Osteocyte (in vitro differentiated cells): ENCODE results near the gene DACH1. TPM values are rescaled to one million over a fixed set of nuclear protein-coding genes. Genes with fewer than 3 reads are reported as not detected.

ENCODE experiments used
- DNase-seq: peaks from one replicate; pipeline ENCODE4 v3.0.0; 2021; ENCODE audit warnings: mixed read lengths; ENCODE audit not compliant: unreplicated experiment; ENCODE audit errors: extremely low spot score
- H3K27ac Mint-ChIP-seq: one replicate; pipeline ENCODE4 v1.8.0; 2021; ENCODE audit warnings: mild to moderate bottlenecking, mixed read lengths; ENCODE audit not compliant: unreplicated experiment
- H3K27me3 Mint-ChIP-seq: one replicate; pipeline ENCODE4 v1.8.0; 2021; ENCODE audit warnings: mixed read lengths; ENCODE audit not compliant: unreplicated experiment
- H3K36me3 Mint-ChIP-seq: one replicate; pipeline ENCODE4 v1.8.0; 2021; ENCODE audit warnings: mixed read lengths; ENCODE audit not compliant: unreplicated experiment
- H3K4me1 Mint-ChIP-seq: one replicate; pipeline ENCODE4 v1.8.0; 2021; ENCODE audit warnings: mixed read lengths; ENCODE audit not compliant: unreplicated experiment
- H3K4me3 Mint-ChIP-seq: one replicate; pipeline ENCODE4 v1.8.0; 2021; ENCODE audit warnings: mild to moderate bottlenecking, moderate library complexity, mixed read lengths; ENCODE audit not compliant: unreplicated experiment
- H3K9me3 Mint-ChIP-seq: one replicate; pipeline ENCODE4 v1.8.0; 2021; ENCODE audit warnings: mixed read lengths; ENCODE audit not compliant: unreplicated experiment
- total RNA-seq: library from RNA; stranded (reverse); gene quantifications from 2 replicates; pipeline ENCODE4 v1.2.1, GENCODE V29; 2021
- TF ChIP-seq, protein P1 (sequence below): fragments of 200-600 bp; sonication (generic); IDR thresholded peaks from 2 replicates; pipeline ENCODE4 v1.5.0; 2021; ENCODE audit warnings: antibody characterized with exemption, mild to moderate bottlenecking, moderate library complexity

DACH1 gene
- total RNA-seq, 1 donor from 2014 or later: 0.54 TPM

DNA sequence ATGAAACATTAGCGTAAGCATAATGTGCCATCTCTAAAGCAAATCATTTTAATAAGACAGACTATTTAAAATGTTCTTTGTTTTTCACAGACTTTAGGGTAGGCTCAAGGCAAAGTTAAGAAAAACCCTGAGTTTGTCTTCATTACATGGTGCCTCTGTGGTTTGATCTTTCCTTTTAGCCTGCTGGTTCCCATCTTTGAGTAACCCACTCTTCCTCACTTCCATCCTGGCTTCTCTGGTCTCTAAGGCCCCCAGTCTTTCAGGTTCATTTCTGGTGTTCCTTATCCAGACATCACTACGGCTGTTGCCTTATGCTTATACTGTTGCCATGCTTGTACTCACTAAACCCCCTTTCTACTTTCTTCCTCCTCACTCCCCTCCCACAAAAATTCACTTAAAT, 38.4 kb downstream of the DACH1 start:
- Mint-ChIP-seq H3K36me3 (no peaks in the 10 kb centered on the region), H3K4me3 (no peak overlapping the region), H3K4me1 (no peaks in the 10 kb centered on the region), H3K9me3 (peaks cover 3% of the 10 kb centered on the region), H3K27ac (no peak overlapping the region), H3K27me3 (peaks cover 17% of the 10 kb centered on the region)
- DNase-seq: no peak
- TF ChIP-seq, protein P1, sequence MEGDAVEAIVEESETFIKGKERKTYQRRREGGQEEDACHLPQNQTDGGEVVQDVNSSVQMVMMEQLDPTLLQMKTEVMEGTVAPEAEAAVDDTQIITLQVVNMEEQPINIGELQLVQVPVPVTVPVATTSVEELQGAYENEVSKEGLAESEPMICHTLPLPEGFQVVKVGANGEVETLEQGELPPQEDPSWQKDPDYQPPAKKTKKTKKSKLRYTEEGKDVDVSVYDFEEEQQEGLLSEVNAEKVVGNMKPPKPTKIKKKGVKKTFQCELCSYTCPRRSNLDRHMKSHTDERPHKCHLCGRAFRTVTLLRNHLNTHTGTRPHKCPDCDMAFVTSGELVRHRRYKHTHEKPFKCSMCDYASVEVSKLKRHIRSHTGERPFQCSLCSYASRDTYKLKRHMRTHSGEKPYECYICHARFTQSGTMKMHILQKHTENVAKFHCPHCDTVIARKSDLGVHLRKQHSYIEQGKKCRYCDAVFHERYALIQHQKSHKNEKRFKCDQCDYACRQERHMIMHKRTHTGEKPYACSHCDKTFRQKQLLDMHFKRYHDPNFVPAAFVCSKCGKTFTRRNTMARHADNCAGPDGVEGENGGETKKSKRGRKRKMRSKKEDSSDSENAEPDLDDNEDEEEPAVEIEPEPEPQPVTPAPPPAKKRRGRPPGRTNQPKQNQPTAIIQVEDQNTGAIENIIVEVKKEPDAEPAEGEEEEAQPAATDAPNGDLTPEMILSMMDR: no peak

DNA sequence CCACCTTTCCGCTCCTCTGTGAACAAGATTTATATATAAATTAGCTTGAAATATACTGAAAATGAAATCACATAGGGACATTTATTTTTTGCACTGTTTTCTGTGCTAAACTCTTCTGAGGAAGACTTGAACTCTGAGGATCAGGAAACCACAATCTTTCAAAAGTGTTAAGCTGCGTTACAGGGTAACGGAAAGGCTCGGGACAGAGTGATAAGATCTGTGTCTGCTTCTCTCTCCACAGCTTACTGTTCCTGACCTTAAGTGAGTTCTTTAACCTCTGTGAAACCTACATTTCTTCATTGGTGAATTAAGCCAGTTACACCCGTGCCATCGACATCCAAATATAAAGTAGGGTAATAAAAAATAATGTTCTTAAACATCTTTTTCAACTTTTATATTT, 38.9 kb downstream of the DACH1 start:
- Mint-ChIP-seq H3K27me3 (peaks cover 17% of the 10 kb centered on the region), H3K4me3 (no peak overlapping the region), H3K9me3 (peaks cover 3% of the 10 kb centered on the region), H3K4me1 (no peaks in the 10 kb centered on the region), H3K27ac (no peak overlapping the region), H3K36me3 (no peaks in the 10 kb centered on the region)
- no peak for DNase-seq
- TF ChIP-seq, protein P1: no peak

DNA sequence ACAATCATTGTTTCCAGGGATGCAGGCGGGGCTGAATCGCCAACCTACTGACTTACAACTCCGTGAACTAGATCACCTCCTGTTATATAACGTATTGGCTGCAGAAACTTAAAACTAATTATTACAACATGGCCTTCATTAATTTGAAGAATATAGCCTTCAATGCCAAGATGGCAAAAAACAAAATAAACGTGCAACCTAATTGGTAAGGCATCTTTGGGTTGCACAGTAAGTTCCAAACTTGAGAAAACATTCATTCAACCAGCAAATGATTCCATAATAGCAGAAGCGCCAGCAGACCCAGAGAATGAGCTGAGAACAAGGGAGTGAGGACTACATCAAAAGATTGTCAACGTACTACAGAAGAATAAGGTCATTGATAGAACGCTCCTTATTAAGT, 39.8 kb downstream of the DACH1 start:
- Mint-ChIP-seq H3K36me3 (no peaks in the 10 kb centered on the region), H3K4me3 (no peak overlapping the region), H3K27ac (no peak overlapping the region), H3K9me3 (peaks cover 3% of the 10 kb centered on the region), H3K4me1 (no peaks in the 10 kb centered on the region), H3K27me3 (peaks cover 17% of the 10 kb centered on the region)
- no peak for DNase-seq
- TF ChIP-seq, protein P1: no peak

DNA sequence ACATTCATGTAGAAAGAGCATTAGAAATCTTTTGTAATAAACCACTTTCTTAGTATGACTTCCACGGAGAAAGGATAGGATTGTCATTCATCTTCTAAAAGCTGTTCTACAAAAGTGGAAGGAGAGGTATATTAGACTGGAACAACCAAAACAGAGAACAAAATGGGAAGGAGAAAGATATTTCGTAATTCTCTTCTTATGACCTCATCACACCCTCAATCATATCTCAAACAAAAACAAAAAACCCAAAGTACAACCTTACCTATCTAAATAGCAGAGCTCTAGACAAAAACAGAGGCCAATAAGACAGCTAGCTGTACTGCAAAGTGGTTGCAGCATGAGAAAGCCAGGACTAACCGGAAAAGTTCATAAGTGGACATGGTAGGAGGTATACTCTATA, 46.3 kb downstream of the DACH1 start:
- no peak for DNase-seq
- TF ChIP-seq, protein P1: no peak
- no peaks in the 10 kb centered on the region for H3K27me3 Mint-ChIP-seq
- H3K4me1 Mint-ChIP-seq: no peaks in the 10 kb centered on the region
- H3K36me3 Mint-ChIP-seq: no peaks in the 10 kb centered on the region
- no peak overlapping the region for H3K27ac Mint-ChIP-seq
- H3K9me3 Mint-ChIP-seq: peaks cover 3% of the 10 kb centered on the region
- H3K4me3 Mint-ChIP-seq: no peak overlapping the region

DNA sequence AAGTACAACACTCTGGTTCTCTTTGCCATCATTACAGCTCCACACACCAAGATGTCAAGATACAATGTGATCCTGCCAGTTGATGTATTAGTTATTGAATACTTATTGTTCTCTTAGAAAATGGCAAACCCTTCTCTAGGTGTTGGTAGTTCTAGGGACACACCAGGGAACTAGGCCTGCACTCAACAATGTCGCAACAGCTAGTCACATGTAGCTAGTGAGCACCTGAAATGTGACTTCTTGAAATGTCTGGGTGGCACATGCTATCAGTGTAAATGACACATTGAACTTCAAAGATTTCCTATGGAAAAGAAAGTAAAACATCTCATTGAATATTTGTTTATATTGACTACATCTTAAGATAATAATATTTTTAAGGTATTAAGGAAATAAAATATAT, 49.7 kb downstream of the DACH1 start:
- Mint-ChIP-seq H3K4me3 (no peak overlapping the region), H3K27ac (no peak overlapping the region), H3K36me3 (no peaks in the 10 kb centered on the region), H3K9me3 (no peaks in the 10 kb centered on the region), H3K27me3 (no peaks in the 10 kb centered on the region), H3K4me1 (no peaks in the 10 kb centered on the region)
- TF ChIP-seq, protein P1: no peak
- no peak for DNase-seq
